ENCODE measurements around the gene PTCH2. TPM values are rescaled to one million over a fixed set of nuclear protein-coding genes. Genes with fewer than 3 reads are reported as not detected.

The PTCH2 gene
- total and polyA plus RNA-seq, 10 donors = 0.56 to 1.6 (median 1.2) TPM

DNA sequence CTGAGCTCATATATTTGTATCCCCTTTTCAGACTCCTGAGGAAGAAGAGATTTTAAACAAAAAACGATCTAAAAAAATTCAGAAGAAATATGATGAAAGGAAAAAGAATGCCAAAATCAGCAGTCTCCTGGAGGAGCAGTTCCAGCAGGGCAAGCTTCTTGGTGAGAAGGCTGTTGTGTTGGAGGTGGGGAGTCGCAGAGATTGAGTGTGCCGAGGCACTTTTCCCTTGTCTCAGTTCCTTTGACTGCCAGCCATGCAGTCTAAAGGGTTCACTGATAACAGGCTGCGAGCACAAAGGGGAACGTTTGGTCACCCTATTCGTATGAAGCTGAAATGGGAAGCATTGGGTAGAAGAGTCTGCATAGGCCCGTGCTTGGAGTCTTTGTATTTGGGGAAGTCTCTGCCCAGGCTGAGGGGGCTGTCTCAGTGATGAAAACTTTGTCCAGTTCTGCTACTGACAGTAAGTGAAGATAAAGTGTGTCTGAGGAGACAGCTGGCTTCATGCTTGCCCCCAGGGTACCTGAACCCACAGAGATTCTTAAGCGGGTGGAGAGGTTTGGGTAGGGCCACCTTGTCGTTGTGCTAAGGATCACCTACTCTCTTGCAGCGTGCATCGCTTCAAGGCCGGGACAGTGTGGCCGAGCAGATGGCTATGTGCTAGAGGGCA is 65.0 kb downstream of the PTCH2 start:
- H3K9me3 ChIP-seq = no peaks in the 10 kb centered on the region
- 66 to 80% (median 74%) methylated on average over 13 of the region's 13 CpGs for WGBS, 5 donors
- peak in 1 of 3 donors; percentile 24 for TF ChIP-seq POLR2AphosphoS5 (IDR thresholded peaks at IDR 0.05)
- TF ChIP-seq POLR2A (IDR thresholded peaks at IDR 0.05) = no peak
- TF ChIP-seq, protein P1, sequence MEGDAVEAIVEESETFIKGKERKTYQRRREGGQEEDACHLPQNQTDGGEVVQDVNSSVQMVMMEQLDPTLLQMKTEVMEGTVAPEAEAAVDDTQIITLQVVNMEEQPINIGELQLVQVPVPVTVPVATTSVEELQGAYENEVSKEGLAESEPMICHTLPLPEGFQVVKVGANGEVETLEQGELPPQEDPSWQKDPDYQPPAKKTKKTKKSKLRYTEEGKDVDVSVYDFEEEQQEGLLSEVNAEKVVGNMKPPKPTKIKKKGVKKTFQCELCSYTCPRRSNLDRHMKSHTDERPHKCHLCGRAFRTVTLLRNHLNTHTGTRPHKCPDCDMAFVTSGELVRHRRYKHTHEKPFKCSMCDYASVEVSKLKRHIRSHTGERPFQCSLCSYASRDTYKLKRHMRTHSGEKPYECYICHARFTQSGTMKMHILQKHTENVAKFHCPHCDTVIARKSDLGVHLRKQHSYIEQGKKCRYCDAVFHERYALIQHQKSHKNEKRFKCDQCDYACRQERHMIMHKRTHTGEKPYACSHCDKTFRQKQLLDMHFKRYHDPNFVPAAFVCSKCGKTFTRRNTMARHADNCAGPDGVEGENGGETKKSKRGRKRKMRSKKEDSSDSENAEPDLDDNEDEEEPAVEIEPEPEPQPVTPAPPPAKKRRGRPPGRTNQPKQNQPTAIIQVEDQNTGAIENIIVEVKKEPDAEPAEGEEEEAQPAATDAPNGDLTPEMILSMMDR (IDR thresholded peaks at IDR 0.05 in 8 of 11, conservative IDR thresholded peaks at IDR 0.05 in 3 of 11) = no peak
- peak overlapping the region in 3 of 8 donors; percentile 96 to 98 (median 98) for H3K27ac ChIP-seq
- peak overlapping the region in 2 of 8 donors; percentile 6 to 84 for H3K4me3 ChIP-seq
- H3K27me3 ChIP-seq (replicated peaks in 1 of 7) = no peaks in the 10 kb centered on the region
- H3K4me1 ChIP-seq = peaks cover 15 to 56% (median 38%) of the 10 kb centered on the region in 6 donors
- intact Hi-C loops (cut with DNase I; ENCODE audit: low total_unique reads) = no loop called here
- peak; percentile 68 for DNase-seq
- peaks cover 0 to 61% (median 54%) of the 10 kb centered on the region in 6 donors for H3K36me3 ChIP-seq

DNA sequence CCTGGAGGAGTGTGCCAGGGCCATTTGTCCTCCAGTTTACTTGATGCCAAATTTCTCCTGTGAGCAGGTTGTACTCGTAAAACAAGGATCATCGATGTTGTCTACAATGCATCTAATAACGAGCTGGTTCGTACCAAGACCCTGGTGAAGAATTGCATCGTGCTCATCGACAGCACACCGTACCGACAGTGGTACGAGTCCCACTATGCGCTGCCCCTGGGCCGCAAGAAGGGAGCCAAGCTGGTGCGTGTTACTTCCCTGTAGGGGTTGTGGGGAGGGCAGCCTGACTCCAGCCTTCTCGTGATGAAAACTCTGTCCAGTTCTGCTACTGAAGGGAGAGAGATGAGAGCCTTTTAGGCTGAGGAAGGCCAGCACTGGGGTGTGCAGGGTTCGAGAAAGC is 65.5 kb downstream of the PTCH2 start:
- TF ChIP-seq POLR2AphosphoS5 (IDR thresholded peaks at IDR 0.05) (peak in 1 of 3 donors; percentile 6), POLR2A (IDR thresholded peaks at IDR 0.05) (no peak)
- intact Hi-C loops (cut with DNase I; ENCODE audit: low total_unique reads) = no loop called here
- H3K4me3 ChIP-seq = peak overlapping the region in 3 of 8 donors; percentile 77 to 93 (median 84)
- H3K27ac ChIP-seq = peak overlapping the region in 5 of 8 donors; percentile 26 to 98 (median 96)
- peaks cover 15 to 52% (median 36%) of the 10 kb centered on the region in 6 donors for H3K4me1 ChIP-seq
- no peaks in the 10 kb centered on the region for H3K27me3 ChIP-seq (replicated peaks in 1 of 7)
- WGBS, 5 donors = 68 to 86% (median 81%) methylated on average over 7 to 14 of the region's 14 CpGs
- no peaks in the 10 kb centered on the region for H3K9me3 ChIP-seq
- H3K36me3 ChIP-seq = peaks cover 0 to 61% (median 54%) of the 10 kb centered on the region in 6 donors
- peak; percentile 44 for DNase-seq

DNA sequence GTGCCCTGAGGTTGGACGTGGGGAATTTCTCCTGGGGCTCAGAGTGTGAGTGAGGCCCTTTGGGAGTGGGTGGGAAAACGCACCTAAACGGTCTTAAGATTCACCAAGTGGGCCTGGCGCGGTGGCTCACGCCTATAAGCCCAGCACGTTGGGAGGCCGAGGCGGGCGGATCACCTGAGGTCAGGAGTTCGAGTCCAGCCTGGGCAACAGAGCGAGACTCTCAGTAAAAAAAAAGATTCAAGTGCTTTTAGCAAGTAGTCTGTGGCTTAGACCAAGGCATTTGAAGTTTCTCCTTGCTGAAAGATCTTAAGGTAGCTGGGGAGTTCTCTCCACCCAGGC is 66.4 kb downstream of the PTCH2 start:
- peak; percentile 64 for DNase-seq
- H3K27me3 ChIP-seq (replicated peaks in 1 of 7) = no peaks in the 10 kb centered on the region
- peak overlapping the region; percentile 73 to 93 (median 84) for H3K4me3 ChIP-seq
- intact Hi-C loops (cut with DNase I; ENCODE audit: low total_unique reads) = no loop called here
- no peaks in the 10 kb centered on the region for H3K9me3 ChIP-seq
- TF ChIP-seq, protein P1 (IDR thresholded peaks at IDR 0.05 in 8 of 11, conservative IDR thresholded peaks at IDR 0.05 in 3 of 11) = no peak
- H3K36me3 ChIP-seq = peaks cover 0 to 57% (median 51%) of the 10 kb centered on the region in 6 donors
- 29 to 54% (median 41%) methylated on average over 12 of the region's 12 CpGs for WGBS, 5 donors
- peak overlapping the region; percentile 95 to 98 (median 98) for H3K27ac ChIP-seq
- peaks cover 15 to 52% (median 36%) of the 10 kb centered on the region in 6 donors for H3K4me1 ChIP-seq

DNA sequence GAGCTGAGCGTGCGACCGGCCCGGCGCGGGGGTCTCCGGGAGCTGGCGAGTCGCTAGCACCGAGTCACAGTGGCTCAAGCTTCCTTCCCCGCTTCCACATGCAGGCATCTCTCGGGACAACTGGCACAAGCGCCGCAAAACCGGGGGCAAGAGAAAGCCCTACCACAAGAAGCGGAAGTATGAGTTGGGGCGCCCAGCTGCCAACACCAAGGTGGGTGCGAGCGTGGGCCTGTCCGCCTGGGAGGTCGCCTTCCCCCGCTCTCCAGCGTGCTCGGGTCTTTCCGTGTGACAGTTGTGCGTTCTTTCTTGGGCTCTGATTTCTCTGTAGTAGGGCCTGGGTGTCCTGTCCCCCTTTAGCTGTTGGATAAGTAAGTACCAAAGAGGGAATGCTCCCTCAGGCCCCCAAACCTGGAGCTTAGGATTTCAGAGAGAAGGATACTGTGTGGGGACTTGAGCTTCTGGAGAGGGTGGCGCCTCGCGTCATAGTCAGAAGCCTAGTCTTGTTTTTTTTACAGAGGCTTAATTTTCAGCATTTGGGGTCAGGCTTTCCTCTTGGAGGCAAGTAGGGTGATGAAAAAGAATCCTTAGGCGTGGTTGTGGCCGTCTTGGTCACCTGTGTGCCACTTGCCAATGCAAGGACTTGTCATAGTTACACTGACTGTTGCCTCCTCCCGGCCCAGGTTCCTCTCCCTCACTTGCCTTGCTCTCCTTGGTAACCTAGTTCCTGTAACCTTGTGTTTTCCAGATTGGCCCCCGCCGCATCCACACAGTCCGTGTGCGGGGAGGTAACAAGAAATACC is 66.9 kb downstream of the PTCH2 start:
- no peaks in the 10 kb centered on the region for H3K27me3 ChIP-seq (replicated peaks in 1 of 7)
- intact Hi-C loops (cut with DNase I; ENCODE audit: low total_unique reads) = no loop called here
- H3K36me3 ChIP-seq = peaks cover 0 to 51% (median 47%) of the 10 kb centered on the region in 6 donors
- H3K4me3 ChIP-seq = peak overlapping the region; percentile 73 to 93 (median 84)
- H3K9me3 ChIP-seq = no peaks in the 10 kb centered on the region
- peak overlapping the region; percentile 95 to 98 (median 98) for H3K27ac ChIP-seq
- TF ChIP-seq POLR2A (IDR thresholded peaks at IDR 0.05) = no peak
- TF ChIP-seq POLR2AphosphoS5 (IDR thresholded peaks at IDR 0.05) = no peak
- TF ChIP-seq, protein P1 (IDR thresholded peaks at IDR 0.05 in 8 of 11, conservative IDR thresholded peaks at IDR 0.05 in 3 of 11) = no peak
- 3 to 6% (median 5%) methylated on average over 29 to 36 of the region's 36 CpGs for WGBS, 5 donors
- H3K4me1 ChIP-seq = peaks cover 15 to 52% (median 36%) of the 10 kb centered on the region in 6 donors
- DNase-seq = peak; percentile 88
